SK-N-SH (cell line): Measurements from ENCODE around the gene PCSK5. TPM values are rescaled to one million over a fixed set of nuclear protein-coding genes. Genes with fewer than 3 reads are reported as not detected.

Experiments
- CTCF ChIA-PET: fragments of 300-600, 350-600 bp; formaldehyde crosslinking; extraction: SDS; loops from one replicate; lab custom pipeline; 2021; lab: Yijun Ruan, JAX
- POLR2A ChIA-PET: fragments of 350-600 bp; sonication (Branson Sonifier 250); formaldehyde crosslinking; extraction: SDS; loops from one replicate; lab custom pipeline; 2020; ENCODE audit warnings: antibody characterized with exemption, inconsistent platforms; lab: Yijun Ruan, JAX
- DNase-seq: peaks from one replicate; pipeline ENCODE4 v3.0.0; 2012
- H2AFZ ChIP-seq: fragments of 200-600 bp; sonication (generic); 2 replicates; pipeline ENCODE4 v1.8.1; 2016; ENCODE audit warnings: antibody characterized with exemption, mild to moderate bottlenecking, low read depth
- H3F3A ChIP-seq: fragments of 200-600 bp; sonication (generic); replicated peaks from 2 replicates; pipeline ENCODE3; 2016; ENCODE audit warnings: antibody characterized with exemption, mild to moderate bottlenecking; ENCODE audit not compliant: insufficient read depth
- H3K27ac ChIP-seq, 2 experiments: fragments of 200-500 bp in 1 of 2; fragments of 200-600 bp in 1 of 2; sonication (Bioruptor generic) in 1 of 2; sonication (generic), shearing (Covaris generic) in 1 of 2; 2 replicates each; pipeline versions ENCODE4 v1.5.1 to v1.6.1; 2014 to 2016; ENCODE audit warnings: low read depth in 2 of 2, inconsistent platforms in 1 of 2, low read length in 1 of 2, mild to moderate bottlenecking in 1 of 2, mixed read lengths in 1 of 2
- H3K27me3 ChIP-seq: fragments of 200-600 bp; sonication (generic), shearing (Covaris generic); 2 replicates; pipeline ENCODE4 v1.6.1; 2016; ENCODE audit warnings: mixed run types; ENCODE audit not compliant: insufficient read depth
- H3K36me3 ChIP-seq, 2 experiments: fragments of 200-500 bp in 1 of 2; fragments of 200-600 bp in 1 of 2; sonication (Bioruptor generic) in 1 of 2; sonication (generic) in 1 of 2; replicated peaks in 1 of 2; 2 replicates each; pipeline versions ENCODE3 to v1.5.1; 2014 to 2016; ENCODE audit warnings: low read length in 1 of 2, mild to moderate bottlenecking in 1 of 2; ENCODE audit not compliant: insufficient read depth in 2 of 2, control insufficient read depth in 1 of 2
- H3K4me1 ChIP-seq, 2 experiments: fragments of 200-500 bp in 1 of 2; fragments of 200-600 bp in 1 of 2; sonication (Bioruptor generic) in 1 of 2; sonication (generic), shearing (Covaris generic) in 1 of 2; 2 replicates each; pipeline versions ENCODE4 v1.5.1 to v1.6.1; 2014 to 2016; ENCODE audit warnings: low read depth in 1 of 2, low read length in 1 of 2, mixed run types in 1 of 2; ENCODE audit not compliant: insufficient read depth in 2 of 2, control insufficient read depth in 1 of 2
- H3K4me2 ChIP-seq: fragments of 200-600 bp; sonication (generic), shearing (Covaris generic); 2 replicates; pipeline ENCODE4 v1.6.1; 2017; ENCODE audit warnings: mixed run types
- H3K4me3 ChIP-seq, 2 experiments: fragments of 200-500 bp in 1 of 2; fragments of 200-600 bp in 1 of 2; sonication (Bioruptor generic) in 1 of 2; sonication (generic), shearing (Covaris generic) in 1 of 2; 2 replicates each; pipeline versions ENCODE4 v1.5.1 to v1.8.1; 2014 to 2016; ENCODE audit warnings: low read depth in 2 of 2, inconsistent platforms in 1 of 2, low read length in 1 of 2, mild to moderate bottlenecking in 1 of 2, mixed read lengths in 1 of 2, moderate library complexity in 1 of 2
- H3K79me2 ChIP-seq: fragments of 200-600 bp; sonication (generic); 2 replicates; pipeline ENCODE4 v1.8.1; 2017; ENCODE audit warnings: mild to moderate bottlenecking; ENCODE audit not compliant: insufficient read depth
- H3K9ac ChIP-seq: fragments of 200-600 bp; sonication (generic); 2 replicates; pipeline ENCODE4 v1.6.1; 2017; ENCODE audit warnings: mixed run types
- H3K9me2 ChIP-seq: fragments of 200-600 bp; sonication (generic); 2 replicates; pipeline ENCODE4 v1.6.1; 2017; ENCODE audit warnings: mixed run types
- H3K9me3 ChIP-seq: fragments of 200-600 bp; sonication (generic); 2 replicates; pipeline ENCODE4 v1.6.1; 2017; ENCODE audit warnings: mixed run types, mild to moderate bottlenecking, moderate library complexity
- H4K20me1 ChIP-seq: fragments of 200-600 bp; sonication (generic); 2 replicates; pipeline ENCODE4 v1.6.1; 2017; ENCODE audit warnings: mild to moderate bottlenecking, mixed run types; ENCODE audit not compliant: insufficient read depth
- CHD2 ChIP-seq: fragments of 150-350 bp; IDR thresholded peaks from 2 replicates; pipeline ENCODE4 v1.6.1; 2018; ENCODE audit warnings: low read length; ENCODE audit not compliant: partially characterized antibody
- ELF1 ChIP-seq: IDR thresholded peaks from 2 replicates; pipeline ENCODE4 v1.4.0; 2012
- EP300 ChIP-seq, 2 experiments: IDR thresholded peaks; 2 replicates each; pipeline versions ENCODE4 v1.4.0 to v1.6.1; 2012; ENCODE audit warnings: borderline replicate concordance in 1 of 2, low read depth in 1 of 2, low read length in 1 of 2
- EZH2phosphoT487 ChIP-seq: fragments of 200-600 bp; sonication (generic); IDR thresholded peaks from 2 replicates; pipeline ENCODE4 v1.6.1; 2017; ENCODE audit warnings: low read depth, mixed run types, mild to moderate bottlenecking, antibody characterized with exemption, moderate library complexity, borderline replicate concordance
- FOXJ3 ChIP-seq: sonication (generic); formaldehyde crosslinking; IDR thresholded peaks from 2 replicates; pipeline ENCODE4 v1.5.1; 2020; ENCODE audit warnings: mild to moderate bottlenecking, missing genetic modification reagents
- FOXM1 ChIP-seq: IDR thresholded peaks from 2 replicates; pipeline ENCODE4 v1.4.0; 2012; ENCODE audit warnings: low read depth, mild to moderate bottlenecking
- GABPA ChIP-seq: IDR thresholded peaks from 2 replicates; pipeline ENCODE4 v1.4.0; 2012; ENCODE audit warnings: low read depth, mild to moderate bottlenecking
- MAX ChIP-seq: IDR thresholded peaks from 2 replicates; pipeline ENCODE4 v1.4.0; 2012; ENCODE audit warnings: low read depth
- MEF2A ChIP-seq: IDR thresholded peaks from 2 replicates; pipeline ENCODE4 v1.4.0; 2012; ENCODE audit warnings: low read depth, borderline replicate concordance
- MXI1 ChIP-seq: IDR thresholded peaks from 2 replicates; pipeline ENCODE4 v1.6.1; 2012; ENCODE audit warnings: mild to moderate bottlenecking, low read depth, low read length, improper control_type of control experiment
- NRF1 ChIP-seq: IDR thresholded peaks from 2 replicates; pipeline ENCODE4 v1.6.1; 2012; ENCODE audit warnings: low read depth, mild to moderate bottlenecking, low read length
- REST ChIP-seq: IDR thresholded peaks from 2 replicates; pipeline ENCODE4 v1.6.1; 2012; ENCODE audit warnings: mild to moderate bottlenecking, low read depth, low read length, moderate library complexity
- RFX5 ChIP-seq: IDR thresholded peaks from 2 replicates; pipeline ENCODE4 v1.6.1; 2012; ENCODE audit warnings: mild to moderate bottlenecking, improper control_type of control experiment, low read length
- RXRA ChIP-seq: IDR thresholded peaks from 2 replicates; pipeline ENCODE4 v1.4.0; 2012; ENCODE audit warnings: low read depth, mild to moderate bottlenecking, borderline replicate concordance
- SIN3A ChIP-seq: IDR thresholded peaks from 2 replicates; pipeline ENCODE4 v1.6.1; 2012; ENCODE audit warnings: low read depth, mild to moderate bottlenecking, low read length, moderate library complexity, borderline replicate concordance
- SMC3 ChIP-seq: IDR thresholded peaks from 2 replicates; pipeline ENCODE4 v1.6.1; 2012; ENCODE audit warnings: low read depth, low read length, improper control_type of control experiment
- TAF1 ChIP-seq: IDR thresholded peaks from 2 replicates; pipeline ENCODE4 v1.6.1; 2012; ENCODE audit warnings: low read depth, mild to moderate bottlenecking, low read length, moderate library complexity, borderline replicate concordance
- TCF12 ChIP-seq: IDR thresholded peaks from 2 replicates; pipeline ENCODE4 v1.4.0; 2012
- TEAD4 ChIP-seq: IDR thresholded peaks from 2 replicates; pipeline ENCODE4 v1.4.0; 2012; ENCODE audit warnings: mild to moderate bottlenecking, borderline replicate concordance; ENCODE audit not compliant: insufficient read depth
- YY1 ChIP-seq: IDR thresholded peaks from 2 replicates; pipeline ENCODE4 v1.4.0; 2012; ENCODE audit warnings: low read depth, mild to moderate bottlenecking
- ZBTB33 ChIP-seq: IDR thresholded peaks from 2 replicates; pipeline ENCODE4 v1.4.0; 2012; ENCODE audit warnings: low read depth, borderline replicate concordance
- WGBS: methylation state at CpG from one replicate; pipeline ENCODE4 v1.1.6; 2017; ENCODE audit warnings: low lambda C conversion rate; 5-methylcytosine and 5-hydroxymethylcytosine counted together
- polyA plus RNA-seq, 3 experiments: library from polyadenylated mRNA; depleted of rRNA; stranded (reverse); fragments of >200 nt; gene quantifications; 2 replicates each; pipeline ENCODE4 v1.2.3, GENCODE V29; 2012

The PCSK5 gene
- polyA plus RNA-seq, 1 of the 3 experiments (the other 2 are of a cell fraction) = 0.08 TPM

- Histone ChIP-seq H4K20me1 (no peaks in the 10 kb centered on the region), H3K79me2 (no peaks in the 10 kb centered on the region), H3K4me2 (no peak overlapping the region), H3K36me3 (no peaks in the 10 kb centered on the region), H3K27ac (no peak overlapping the region), H3K4me3 (no peak overlapping the region), H3K27me3 (no peaks in the 10 kb centered on the region), H3F3A (no peaks in the 10 kb centered on the region), H3K9me3 (no peaks in the 10 kb centered on the region), H2AFZ (no peak overlapping the region), H3K9ac (no peak overlapping the region), H3K4me1 (no peaks in the 10 kb centered on the region), H3K9me2 (no peaks in the 10 kb centered on the region)
- TF ChIP-seq EP300 (IDR thresholded peaks at IDR 0.05; ENCODE audit: borderline replicate concordance in 1 of 2, low read depth in 1 of 2, low read length in 1 of 2) (no peak), RXRA (no peak), REST (no peak), ZBTB33 (no peak), ELF1 (no peak), TAF1 (no peak), CHD2 (no peak), TEAD4 (no peak), RFX5 (no peak), YY1 (no peak), MAX (no peak)
- WGBS = 9% methylated on average over 6 of the region's 6 CpGs
- ChIA-PET CTCF (interaction anchor here (1.2 kb wide), 1 partner anchor 518 kb away, joined by 3 read pairs; no protein-coding TSS in a partner anchor), POLR2A (no interaction called here)
- DNase-seq = no peak
These were observed 38.6 kb upstream of the PCSK5 start for GRCh38 chr9:75851917-75852316.

GRCh38 chr9:75852746-75853145, 37.7 kb upstream of the PCSK5 start:
- no peaks in the 10 kb centered on the region for H3F3A ChIP-seq
- DNase-seq = no peak
- no peaks in the 10 kb centered on the region for H3K79me2 ChIP-seq
- ChIA-PET CTCF (interaction anchor here (1.2 kb wide), 1 partner anchor 518 kb away, joined by 3 read pairs; no protein-coding TSS in a partner anchor), POLR2A (no interaction called here)
- H3K9me3 ChIP-seq = no peaks in the 10 kb centered on the region
- no peaks in the 10 kb centered on the region for H3K4me1 ChIP-seq
- no peaks in the 10 kb centered on the region for H3K9me2 ChIP-seq
- WGBS = 18% methylated on average over 4 of the region's 4 CpGs
- no peak overlapping the region for H3K4me2 ChIP-seq
- no peak overlapping the region for H3K4me3 ChIP-seq
- no peak overlapping the region for H3K9ac ChIP-seq
- H4K20me1 ChIP-seq = no peaks in the 10 kb centered on the region
- no peaks in the 10 kb centered on the region for H3K27me3 ChIP-seq
- no peak overlapping the region for H3K27ac ChIP-seq
- H2AFZ ChIP-seq = no peak overlapping the region
- no peaks in the 10 kb centered on the region for H3K36me3 ChIP-seq
- no peak for TF ChIP-seq SIN3A
- TF ChIP-seq YY1 = no peak
- TF ChIP-seq NRF1 = no peak
- TF ChIP-seq TCF12 = no peak
- no peak for TF ChIP-seq SMC3
- no peak for TF ChIP-seq CHD2
- no peak for TF ChIP-seq EZH2phosphoT487
- no peak for TF ChIP-seq FOXM1
- no peak for TF ChIP-seq TEAD4
- no peak for TF ChIP-seq MAX
- no peak for TF ChIP-seq FOXJ3 (CRISPR knock-in tag)
- TF ChIP-seq MXI1 = no peak
- no peak for TF ChIP-seq ELF1
- TF ChIP-seq MEF2A = no peak
- no peak for TF ChIP-seq GABPA
